GM19468 (cell line): ENCODE data around the gene TEX19.
"Not testable (repeated sequence)": the region's sequence is repeated elsewhere in the genome, so short reads cannot be mapped to it uniquely, and the experiment has no call there.

Source experiments
- ATAC-seq: cut with Tn5 transposase; IDR thresholded peaks from one replicate; pipeline ENCODE4 v1.9.1; 2021; ENCODE audit warnings: mild to moderate bottlenecking, moderate library complexity, moderate number of reproducible peaks; ENCODE audit not compliant: unreplicated experiment; ENCODE audit errors: extremely low read depth

TEX19 gene

DNA sequence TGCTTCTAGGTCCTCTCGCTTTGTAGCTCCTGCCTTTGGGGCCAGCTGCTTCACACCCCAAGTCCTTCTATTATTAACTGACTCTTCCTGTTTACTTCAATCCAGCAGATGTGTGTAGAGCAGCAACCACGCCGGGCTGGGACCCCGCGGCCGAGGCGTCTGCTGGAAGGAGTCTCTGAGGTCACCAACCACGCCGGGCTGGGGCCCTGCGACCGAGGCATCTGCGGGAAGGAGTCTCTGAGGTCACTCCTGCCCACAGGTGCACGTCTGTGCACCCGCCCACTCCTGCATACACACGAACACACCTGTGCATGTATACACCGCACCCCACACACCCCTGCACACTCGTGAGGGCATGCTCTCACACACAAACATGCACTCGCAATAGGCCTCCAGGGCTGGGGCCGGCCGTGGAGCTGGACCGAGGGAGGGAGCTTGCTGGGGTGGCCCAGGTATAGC lies 7.8 kb upstream of the TEX19 start:
- ATAC-seq: no peak

DNA sequence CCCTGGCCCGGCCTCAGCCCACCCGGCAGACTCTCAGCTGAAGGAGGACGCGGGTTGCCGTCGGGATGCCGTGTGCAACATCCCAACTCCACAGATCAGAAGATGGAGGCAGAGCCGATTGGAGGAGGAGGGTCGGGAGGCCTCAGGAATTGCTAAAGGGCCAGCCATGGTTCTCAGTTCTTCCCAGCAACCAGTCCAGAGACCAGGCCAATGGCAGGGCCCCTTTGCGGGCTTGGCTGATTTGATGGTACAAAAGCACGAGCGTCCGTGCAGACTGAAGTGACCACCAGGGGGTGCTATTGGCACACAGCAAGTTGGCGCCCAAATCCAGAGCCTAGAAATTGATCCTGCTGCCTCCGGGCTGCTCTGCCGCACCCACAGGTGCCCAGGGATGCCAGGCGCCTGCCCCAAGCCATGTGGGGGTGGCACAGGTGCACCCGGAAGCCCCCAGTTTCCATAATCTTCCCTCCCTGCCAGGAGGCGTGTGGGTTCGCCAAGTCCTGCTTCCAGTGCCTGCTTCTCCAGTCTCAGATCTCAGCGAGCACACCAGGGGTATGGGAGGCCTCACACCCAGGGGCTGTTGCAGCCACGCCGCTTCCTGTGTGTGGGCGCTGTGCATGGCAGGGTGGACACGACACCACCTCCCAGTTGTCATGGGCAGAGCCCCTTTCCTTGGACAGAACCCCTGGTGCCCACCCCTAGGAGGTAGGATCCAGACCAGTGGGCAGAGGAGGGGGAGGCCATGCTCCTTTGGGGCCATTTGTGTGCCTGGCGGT lies 7.1 kb upstream of the TEX19 start:
- ATAC-seq: no peak

DNA sequence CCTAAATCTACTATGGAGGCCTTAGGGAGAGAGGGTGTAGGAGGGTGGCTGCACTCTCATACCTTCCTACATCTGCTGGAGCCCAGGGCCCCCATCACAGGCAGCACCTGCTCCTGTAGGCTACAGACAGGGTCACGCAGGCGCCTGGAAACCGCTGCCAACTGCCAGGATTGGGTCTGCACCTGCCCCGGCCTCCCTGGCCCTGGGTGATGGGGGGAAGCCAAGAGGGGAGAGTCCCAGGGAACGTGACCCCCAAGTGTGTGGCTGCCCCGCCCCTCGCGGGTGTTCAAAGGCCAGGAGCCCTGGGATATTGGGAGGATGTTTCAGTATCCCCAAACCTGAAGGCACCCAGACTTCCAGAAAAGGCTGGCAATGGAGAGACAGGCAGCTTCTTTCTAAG lies 5.6 kb upstream of the TEX19 start:
- no peak for ATAC-seq

DNA sequence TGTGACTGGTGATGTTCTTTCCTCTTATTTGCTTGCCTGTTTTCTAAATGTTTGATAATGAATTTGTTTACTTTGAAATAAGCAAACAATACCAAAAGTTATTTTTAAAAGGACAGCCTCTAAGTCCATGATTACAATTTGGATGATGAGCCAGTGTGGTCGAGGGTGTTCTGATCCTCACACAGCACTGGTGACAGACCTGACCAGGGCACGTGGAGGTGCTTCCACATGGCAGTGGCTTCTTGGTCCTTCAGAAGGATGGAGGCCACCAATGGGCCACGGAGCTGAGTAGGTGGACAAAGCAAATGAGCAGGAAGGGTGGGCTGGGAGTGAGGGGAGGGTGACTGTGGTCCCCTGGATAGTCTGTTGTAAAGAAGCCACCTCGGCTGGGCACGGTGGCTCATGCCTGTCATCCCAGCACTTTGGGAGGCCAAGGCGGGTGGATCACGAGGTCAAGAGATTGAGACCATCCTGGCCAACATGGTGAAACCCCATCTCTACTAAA lies 4.2 kb upstream of the TEX19 start:
- ATAC-seq: no peak

DNA sequence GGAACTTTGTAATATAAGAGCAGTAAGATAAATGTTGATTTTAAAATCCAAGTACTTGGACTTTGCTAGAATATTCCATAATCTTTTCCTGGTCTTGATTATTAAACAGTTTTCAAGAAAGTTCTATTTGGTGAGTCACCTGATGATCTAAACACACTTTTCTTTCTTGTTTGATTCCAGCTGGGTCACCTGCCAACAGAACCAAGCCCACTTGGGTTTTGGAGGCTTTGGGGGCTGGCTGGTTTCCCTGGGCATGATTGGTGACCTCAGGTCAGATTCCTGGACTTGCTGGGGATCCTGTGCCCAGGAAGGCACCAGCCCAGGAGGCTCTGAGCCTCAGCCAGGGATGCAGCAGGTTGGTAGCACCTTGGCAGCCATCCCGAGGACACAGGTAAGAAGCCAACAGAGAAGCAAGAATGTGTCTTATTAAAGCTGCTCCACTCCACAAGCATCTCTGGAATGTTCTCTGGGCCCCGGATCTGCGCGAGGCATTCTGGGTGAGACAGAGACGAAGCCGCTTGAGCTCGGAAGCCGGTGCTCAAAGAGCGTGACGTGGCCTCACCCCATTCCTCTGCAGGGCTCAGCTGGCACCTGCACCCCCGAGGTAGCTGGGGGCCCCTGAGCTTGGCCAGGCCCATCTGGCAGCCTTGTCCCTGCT lies 3.1 kb upstream of the TEX19 start:
- no peak for ATAC-seq

DNA sequence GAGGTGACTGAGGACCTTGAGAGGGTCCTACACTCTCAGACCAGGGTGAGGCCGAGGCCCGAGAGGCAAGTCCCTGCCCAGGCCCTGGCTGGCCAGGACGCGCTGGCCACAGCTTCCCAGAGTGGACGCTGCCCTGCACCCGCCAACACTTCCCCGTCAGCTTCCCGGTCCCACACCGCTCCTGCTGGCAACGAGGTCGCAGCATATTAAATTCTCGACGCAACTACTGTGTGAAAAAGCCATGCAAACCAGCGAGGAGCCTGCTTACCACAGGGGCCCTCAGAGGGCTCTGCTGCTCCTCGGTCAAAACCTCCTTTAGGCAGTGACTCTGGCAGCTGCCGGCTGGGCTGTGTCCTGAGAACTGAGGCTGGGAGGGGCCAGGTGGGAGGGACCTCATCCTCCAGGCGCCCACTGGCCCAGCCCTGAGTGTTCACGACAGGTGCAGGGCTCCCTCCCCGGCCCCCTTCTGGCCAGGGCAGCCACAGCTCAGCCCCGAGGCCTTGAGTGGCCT lies 2.1 kb upstream of the TEX19 start:
- ATAC-seq: no peak

DNA sequence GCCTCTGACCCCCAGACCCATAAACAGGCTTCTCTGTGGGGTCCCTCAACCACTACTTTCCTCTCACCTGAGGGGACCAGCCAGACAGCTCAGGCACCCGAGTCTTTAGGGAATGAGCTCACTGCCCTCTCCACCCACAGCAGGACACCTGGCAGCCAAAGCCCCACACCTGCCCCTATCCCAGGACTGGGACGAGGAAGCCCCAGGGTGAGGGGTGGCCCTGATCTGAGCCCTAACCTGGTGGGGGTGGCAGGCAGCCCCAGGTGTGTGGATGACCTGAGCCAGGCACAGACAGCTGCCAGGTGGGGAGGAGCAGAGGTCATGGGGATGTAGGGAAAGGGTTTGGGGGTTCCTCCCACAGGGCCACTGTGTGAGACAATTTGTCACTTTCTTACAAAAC lies 1.7 kb upstream of the TEX19 start:
- ATAC-seq: no peak

DNA sequence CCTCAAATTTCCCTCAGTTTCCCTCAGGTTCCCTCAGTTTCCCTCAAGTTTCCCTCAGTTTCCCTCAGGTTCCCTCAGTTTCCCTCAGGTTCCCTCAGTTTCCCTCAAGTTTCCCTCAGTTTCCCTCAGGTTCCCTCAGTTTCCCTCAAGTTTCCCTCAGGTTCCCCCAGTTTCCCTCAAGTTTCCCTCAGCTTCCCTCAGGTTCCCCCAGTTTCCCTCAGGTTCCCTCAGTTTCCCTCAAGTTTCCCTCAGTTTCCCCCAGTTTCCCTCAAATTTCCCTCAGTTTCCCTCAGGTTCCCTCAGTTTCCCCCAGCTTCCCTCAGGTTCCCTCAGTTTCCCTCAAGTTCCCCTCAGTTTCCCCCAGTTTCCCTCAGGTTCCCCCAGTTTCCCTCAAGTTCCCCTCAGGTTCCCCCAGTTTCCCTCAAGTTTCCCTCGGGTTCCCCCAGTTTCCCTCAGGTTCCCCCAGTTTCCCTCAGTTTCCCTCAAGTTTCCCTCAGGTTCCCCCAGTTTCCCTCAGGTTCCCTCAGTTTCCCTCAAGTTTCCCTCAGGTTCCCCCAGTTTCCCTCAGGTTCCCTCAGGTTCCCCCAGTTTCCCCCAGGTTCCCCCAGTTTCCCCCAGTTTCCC lies 516 bp downstream of the TEX19 start:
- ATAC-seq: not testable (repeated sequence)

DNA sequence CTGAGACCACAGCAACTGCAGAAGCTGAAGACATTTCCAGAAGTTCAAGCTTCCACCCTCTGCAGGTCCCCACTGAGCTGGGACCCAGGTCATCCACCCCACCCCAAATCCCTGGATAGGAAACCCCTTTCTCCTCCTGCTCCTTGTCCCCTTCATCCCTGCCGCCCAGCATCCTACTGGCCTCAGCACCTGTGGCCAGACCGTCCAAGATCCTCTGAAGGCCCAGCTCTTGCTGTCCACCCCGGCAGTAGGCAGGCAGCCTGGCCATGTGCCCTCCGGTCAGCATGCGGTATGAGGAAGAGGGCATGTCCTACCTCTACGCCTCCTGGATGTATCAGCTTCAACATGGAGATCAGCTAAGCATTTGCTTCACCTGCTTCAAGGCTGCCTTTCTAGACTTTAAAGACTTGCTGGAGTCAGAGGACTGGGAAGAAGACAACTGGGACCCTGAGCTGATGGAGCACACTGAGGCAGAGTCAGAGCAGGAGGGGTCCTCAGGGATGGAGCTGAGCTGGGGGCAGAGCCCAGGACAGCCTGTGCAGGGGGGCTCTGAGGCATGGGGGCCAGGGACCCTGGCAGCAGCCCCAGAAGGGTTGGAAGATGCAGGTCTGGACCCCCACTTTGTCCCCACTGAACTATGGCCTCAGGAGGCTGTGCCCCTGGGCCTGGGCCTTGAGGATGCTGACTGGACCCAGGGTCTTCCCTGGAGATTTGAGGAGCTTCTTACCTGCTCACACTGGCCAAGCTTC lies 3.0 kb downstream of the TEX19 start:
- no peak for ATAC-seq

DNA sequence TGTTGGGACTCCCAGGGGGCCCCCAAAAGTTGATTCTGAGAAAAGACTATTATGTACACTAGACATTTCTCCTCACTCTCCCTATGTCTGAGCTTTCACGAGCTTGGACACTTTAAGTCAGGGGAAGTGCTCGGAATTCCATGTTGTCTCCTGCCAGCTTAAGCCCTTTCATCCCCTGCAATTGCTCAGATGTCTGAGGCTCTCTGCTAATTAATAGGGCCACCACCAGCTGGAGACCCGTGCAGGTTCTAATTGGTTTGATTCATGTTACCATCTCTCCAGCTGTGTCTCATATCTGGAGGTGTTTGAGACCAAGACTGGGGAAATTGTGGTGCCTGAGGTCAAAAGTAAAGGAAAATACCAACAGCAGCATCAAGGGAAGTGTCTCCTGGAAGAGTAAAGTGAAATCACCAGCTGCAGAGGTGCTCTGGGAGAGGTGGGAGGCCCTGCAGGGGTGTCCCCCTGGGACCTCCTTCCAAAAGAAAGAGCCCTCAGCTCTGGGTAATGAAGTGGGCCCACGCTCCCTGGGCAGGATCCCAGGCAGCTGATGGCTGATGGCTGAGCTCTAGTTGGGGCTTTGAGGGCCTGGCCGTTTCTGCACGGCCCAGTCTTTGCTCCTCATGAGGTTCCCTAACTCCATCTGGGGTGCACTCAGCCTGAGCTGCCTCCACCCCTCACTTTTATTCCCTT lies 6.7 kb downstream of the TEX19 start:
- ATAC-seq: no peak

DNA sequence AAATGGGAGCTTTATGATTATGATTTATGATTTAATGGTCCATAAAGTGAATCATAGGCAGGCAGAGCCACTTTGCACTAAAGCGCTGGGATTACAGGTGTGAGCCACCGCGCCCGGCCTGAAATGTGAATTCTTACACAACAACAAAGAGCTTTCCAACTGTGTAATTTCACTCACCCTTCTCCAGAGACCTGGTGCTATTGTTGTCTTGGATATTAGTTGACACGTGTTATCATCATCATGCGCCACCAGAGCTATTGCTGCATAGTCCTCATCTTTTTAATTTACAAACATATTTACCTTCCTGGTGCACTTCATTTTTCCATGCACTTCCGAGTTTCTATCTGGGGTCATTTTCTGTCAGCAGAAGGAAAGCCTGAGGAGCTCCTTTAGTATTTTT lies 7.7 kb downstream of the TEX19 start:
- ATAC-seq: no peak

DNA sequence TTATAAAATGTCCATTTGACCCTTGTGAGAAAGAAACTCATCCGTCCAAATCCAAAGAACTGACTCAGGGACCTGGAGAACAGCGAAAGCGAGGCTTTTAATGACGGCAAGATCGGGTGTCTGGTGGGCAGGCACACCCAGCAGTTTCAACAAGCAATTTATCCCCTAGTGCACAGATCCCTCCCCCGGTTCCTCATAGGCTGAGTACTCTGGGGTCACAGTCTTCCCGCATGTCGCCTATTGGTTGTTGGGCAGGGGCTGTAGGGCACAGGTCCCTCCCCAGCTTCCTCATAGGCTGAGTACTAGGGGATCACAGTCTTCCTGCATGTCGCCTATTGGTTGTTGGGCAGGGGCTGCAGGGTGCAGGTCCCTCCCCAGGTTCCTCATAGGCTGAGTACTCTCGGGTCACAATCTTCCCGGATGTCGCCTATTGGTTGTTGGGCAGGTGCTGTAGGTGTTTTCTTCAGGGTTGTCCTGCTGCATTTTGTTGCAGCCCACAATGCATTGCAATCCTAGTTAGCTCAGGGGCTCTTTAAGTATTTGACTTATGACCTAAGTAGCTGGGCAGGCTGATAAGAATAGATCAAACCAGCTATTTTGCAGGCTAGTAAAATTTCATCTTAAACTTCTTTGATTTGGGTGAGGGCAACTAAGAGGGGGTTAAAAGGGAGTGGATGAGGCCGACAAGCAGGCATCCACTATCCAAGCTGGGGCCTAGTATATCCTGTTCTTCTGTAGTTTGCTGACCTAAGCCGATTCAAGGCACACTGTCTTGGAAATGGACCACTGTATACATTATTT lies 8.9 kb downstream of the TEX19 start:
- ATAC-seq: no peak

DNA sequence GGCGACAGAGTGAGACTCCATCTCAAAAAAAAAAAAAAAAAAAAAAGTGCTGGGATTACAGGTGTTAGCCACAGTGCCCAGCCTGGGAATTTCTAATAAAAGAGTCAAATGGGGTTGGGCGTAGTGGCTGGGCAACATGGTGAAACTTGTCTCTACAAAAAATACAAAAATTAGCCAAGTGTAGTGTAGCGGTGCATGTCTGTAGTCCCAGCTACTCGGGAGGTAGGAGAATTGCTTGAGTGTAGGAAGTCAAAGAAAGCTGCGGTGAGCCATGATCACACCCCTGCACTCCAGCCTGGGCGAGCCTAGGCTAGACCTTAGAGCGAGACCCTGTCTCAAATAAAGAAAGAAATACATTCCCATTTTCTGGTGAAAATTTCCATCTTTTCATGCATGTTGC lies 10.2 kb downstream of the TEX19 start:
- no peak for ATAC-seq

DNA sequence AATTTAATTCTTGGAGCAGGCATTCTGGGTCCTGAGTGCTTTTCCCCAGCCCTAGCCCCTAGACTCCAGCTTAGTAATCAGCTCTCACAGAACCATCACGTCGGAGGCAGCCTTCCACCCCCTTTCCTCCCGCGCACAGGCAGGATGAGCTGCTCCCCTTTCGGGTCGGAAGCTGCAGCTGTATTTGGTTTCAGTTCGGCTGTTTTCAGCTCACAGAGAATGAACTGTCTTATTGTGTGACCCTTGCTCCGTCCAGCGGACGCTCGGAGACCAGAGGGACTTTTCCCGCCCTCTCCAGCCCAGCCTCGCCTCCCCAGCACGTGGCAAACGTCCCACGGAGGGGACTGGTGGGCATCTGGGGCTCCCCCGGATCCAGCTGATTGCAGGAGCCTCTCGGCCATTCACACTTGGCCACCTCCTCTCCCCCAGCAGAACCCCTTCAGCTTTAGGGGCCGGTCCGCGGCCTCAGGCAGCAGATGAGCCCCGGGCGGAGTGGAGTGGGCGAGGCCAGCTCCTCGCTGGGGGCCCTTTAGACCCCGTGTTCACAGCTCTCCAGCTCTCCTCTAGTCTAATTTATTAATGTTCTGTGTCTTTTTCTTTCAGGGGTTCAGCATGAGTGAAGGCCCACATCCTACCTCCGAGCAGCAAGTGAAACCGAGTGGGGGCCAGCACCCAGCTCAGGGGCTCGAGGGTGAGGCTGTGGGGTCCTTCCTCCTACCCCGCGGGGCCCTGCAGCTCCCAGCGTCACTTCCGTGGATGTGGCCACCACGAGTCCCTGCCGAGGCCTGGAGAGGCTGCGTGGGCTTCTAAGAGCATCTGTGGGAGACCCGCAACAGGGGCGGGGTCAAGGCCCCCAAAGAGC lies 11.7 kb downstream of the TEX19 start:
- ATAC-seq: no peak

DNA sequence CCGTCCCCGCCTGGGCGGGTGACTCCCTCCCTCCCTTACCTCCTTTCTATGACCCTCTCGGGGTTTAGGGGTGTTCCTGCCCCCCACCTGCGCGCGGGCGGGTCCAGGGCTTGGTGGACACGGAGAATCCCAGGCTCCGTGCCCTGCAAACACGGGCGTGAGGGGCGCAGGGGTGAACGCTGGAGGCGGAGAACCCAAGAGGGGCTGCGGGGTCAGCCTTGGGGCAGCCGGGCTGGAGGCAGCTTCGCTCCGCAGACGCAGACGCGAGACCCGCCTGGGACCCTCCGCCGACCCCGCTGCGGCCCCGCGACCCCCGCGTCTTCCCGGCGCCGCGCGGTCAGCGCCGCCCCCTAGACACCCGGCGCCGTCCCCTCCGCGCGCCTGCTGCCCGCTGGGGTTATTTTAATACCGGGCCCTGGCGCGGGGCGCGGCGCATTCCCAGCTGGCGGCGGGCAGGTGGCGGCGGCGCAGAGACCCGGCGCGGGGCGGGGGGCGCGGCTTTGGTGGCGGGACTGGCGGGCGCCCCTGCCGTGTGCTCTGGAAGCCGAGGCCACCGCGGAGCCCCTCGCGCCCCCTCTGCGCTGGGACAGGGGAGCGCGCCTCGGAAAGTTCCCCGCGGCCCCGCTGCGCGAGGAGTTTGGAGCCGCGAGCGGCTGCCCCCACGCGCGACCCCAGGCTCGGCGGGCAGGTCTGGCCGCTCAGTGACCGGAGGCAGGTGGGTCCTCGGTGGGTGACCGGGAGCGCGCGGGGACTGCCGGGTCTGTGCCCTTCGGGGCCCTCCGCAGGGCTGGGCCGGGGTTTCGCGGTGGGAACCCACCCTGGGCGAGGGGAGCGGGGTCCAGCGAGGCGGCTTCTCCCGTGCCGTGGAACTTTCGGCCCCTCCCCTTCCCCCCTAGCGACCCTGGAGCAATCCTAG lies 12.5 kb downstream of the TEX19 start, which contains the start of gene UTS2R:
UTS2R (plus strand) TSS at position 433 of the 916 bp plus-strand sequence. CDS start 2,560 bp downstream, outside the sequence.
- ATAC-seq: no peak

DNA sequence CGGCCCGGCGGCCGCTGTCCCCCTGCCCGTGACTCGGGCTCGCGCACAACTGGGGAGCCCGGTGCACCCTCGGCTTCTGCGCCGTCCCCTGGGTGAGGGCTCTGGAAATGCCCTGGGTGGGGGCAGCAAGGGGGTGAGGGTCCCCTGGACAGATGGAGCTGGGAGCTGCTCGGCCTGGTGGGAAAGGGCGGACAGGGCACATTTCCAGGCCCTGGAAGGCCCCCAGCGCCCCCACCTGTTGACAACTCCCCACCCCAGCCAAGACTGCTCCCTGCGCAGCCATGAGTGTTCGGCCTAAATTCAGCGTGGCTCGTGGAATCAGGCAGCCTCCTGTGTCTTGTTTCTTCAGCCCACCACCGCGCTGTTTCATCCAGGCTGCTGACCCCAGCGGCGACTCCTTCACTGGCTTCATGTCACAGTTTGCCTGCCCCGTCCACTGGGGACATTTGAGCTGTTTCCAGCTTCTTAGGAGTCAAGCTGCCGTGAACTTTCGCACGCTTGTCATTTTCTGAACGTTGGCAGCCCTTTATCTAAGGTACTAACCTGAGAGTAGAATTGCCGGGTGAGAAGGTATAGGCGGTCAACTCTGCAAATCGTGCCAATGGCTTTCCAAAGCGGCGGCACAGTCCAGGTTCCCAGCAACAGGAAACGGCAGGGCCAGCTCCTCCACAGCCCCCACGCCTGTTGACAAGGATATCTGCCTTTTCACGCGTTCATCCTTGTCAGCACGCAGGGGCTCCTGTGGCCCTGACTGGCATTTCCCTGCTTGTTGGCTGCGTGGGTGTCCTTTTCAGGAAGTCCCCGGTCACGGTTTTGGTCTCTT lies 13.4 kb downstream of the TEX19 start:
- ATAC-seq: no peak
